Progenitor cell of endocrine pancreas (in vitro differentiated cells): ENCODE measurements around the gene MEX3D. TPM values are rescaled to one million over a fixed set of nuclear protein-coding genes. Genes with fewer than 3 reads are reported as not detected.
"Not testable (repeated sequence)": the region's sequence is repeated elsewhere in the genome, so short reads cannot be mapped to it uniquely, and the experiment has no call there.

ENCODE experiments used
- DNase-seq: peaks from one replicate; pipeline ENCODE4 v3.0.0; 2021; ENCODE audit warnings: low spot score; ENCODE audit not compliant: unreplicated experiment
- H3K27ac Mint-ChIP-seq: 2 replicates; pipeline ENCODE4 v1.8.0; 2021; ENCODE audit warnings: mild to moderate bottlenecking, moderate library complexity, mixed read lengths
- H3K27me3 Mint-ChIP-seq: 2 replicates; pipeline ENCODE4 v1.8.0; 2021; ENCODE audit warnings: mixed read lengths
- H3K36me3 Mint-ChIP-seq: 2 replicates; pipeline ENCODE4 v1.8.0; 2022; ENCODE audit warnings: mixed read lengths; ENCODE audit not compliant: insufficient read depth
- H3K4me1 Mint-ChIP-seq: 2 replicates; pipeline ENCODE4 v1.8.0; 2021; ENCODE audit warnings: low read depth, mixed read lengths
- H3K4me3 Mint-ChIP-seq: 2 replicates; pipeline ENCODE4 v1.8.0; 2021; ENCODE audit warnings: low read depth, mild to moderate bottlenecking, moderate library complexity, mixed read lengths
- H3K9me3 Mint-ChIP-seq: 2 replicates; pipeline ENCODE4 v1.8.0; 2021; ENCODE audit warnings: low read depth, mixed read lengths
- total RNA-seq: library from RNA; stranded (reverse); gene quantifications from 2 replicates; pipeline ENCODE4 v1.2.1, GENCODE V29; 2021
- TF ChIP-seq, protein P1 (sequence below): fragments of 200-600 bp; sonication (generic); IDR thresholded peaks from one replicate; pipeline ENCODE4 v1.5.0; 2021; ENCODE audit warnings: antibody characterized with exemption, mild to moderate bottlenecking; ENCODE audit not compliant: unreplicated experiment

MEX3D gene
- total RNA-seq, 1 donor from 2014 or later, result 124 TPM

DNA sequence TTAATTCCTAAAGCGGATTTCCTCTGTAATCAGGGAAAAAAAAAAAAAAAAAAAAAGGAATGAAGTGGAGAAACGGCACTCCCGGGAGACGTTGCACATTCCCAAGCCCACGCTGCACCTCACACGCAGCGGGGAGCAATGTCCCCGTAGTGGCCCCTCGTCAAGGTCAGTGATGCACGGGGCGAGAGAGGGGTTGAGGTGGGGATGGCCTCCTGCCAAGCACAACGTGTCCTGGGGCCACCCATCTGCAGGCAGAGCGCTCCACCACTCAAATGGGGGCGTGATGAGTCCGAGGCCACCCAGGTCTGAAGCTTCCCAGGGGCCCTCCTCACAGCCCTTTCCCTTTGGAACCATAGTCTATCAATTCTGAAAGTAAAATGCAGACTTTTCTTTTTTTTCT, 29.1 kb downstream of the MEX3D start:
- peaks cover 22% of the 10 kb centered on the region for H3K27me3 Mint-ChIP-seq
- no peak for DNase-seq
- no peak overlapping the region for H3K27ac Mint-ChIP-seq
- H3K4me1 Mint-ChIP-seq, result no peaks in the 10 kb centered on the region
- no peaks in the 10 kb centered on the region for H3K9me3 Mint-ChIP-seq
- H3K4me3 Mint-ChIP-seq, result no peak overlapping the region
- TF ChIP-seq, protein P1, sequence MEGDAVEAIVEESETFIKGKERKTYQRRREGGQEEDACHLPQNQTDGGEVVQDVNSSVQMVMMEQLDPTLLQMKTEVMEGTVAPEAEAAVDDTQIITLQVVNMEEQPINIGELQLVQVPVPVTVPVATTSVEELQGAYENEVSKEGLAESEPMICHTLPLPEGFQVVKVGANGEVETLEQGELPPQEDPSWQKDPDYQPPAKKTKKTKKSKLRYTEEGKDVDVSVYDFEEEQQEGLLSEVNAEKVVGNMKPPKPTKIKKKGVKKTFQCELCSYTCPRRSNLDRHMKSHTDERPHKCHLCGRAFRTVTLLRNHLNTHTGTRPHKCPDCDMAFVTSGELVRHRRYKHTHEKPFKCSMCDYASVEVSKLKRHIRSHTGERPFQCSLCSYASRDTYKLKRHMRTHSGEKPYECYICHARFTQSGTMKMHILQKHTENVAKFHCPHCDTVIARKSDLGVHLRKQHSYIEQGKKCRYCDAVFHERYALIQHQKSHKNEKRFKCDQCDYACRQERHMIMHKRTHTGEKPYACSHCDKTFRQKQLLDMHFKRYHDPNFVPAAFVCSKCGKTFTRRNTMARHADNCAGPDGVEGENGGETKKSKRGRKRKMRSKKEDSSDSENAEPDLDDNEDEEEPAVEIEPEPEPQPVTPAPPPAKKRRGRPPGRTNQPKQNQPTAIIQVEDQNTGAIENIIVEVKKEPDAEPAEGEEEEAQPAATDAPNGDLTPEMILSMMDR, result no peak
- no peaks in the 10 kb centered on the region for H3K36me3 Mint-ChIP-seq

- H3K36me3 Mint-ChIP-seq, H3K9me3 Mint-ChIP-seq, H3K4me1 Mint-ChIP-seq, DNase-seq, H3K27ac Mint-ChIP-seq, H3K4me3 Mint-ChIP-seq, H3K27me3 Mint-ChIP-seq: not testable (repeated sequence)
These were observed 32.4 kb downstream of the MEX3D start for GRCh38 chr19:1535699-1536098.

DNA sequence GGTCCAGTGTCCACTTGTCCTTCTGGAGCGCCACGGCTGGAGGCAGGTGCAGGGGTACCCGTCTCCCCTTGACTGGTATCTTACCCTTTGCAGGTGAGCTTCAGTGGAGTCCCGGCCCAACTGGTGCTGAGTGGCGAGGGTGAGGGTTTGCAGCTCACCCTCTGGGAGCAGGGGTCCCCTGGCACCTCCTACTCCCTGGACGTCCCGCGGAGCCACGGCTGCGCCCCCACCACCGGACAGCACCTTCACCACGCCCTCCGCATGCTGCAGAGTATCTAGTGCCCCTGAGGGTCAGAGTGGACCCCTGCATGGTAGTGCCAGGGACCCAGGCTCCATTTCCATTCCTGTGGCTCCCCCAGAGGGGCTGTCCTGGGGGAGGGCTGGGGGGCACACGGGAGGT, 33.2 kb downstream of the MEX3D start:
- H3K36me3 Mint-ChIP-seq, result no peaks in the 10 kb centered on the region
- H3K27ac Mint-ChIP-seq, result no peak overlapping the region
- H3K27me3 Mint-ChIP-seq, result peaks cover 7% of the 10 kb centered on the region
- TF ChIP-seq, protein P1, result no peak
- no peak for DNase-seq
- H3K4me3 Mint-ChIP-seq, result no peak overlapping the region
- no peaks in the 10 kb centered on the region for H3K9me3 Mint-ChIP-seq
- H3K4me1 Mint-ChIP-seq, result no peaks in the 10 kb centered on the region

DNA sequence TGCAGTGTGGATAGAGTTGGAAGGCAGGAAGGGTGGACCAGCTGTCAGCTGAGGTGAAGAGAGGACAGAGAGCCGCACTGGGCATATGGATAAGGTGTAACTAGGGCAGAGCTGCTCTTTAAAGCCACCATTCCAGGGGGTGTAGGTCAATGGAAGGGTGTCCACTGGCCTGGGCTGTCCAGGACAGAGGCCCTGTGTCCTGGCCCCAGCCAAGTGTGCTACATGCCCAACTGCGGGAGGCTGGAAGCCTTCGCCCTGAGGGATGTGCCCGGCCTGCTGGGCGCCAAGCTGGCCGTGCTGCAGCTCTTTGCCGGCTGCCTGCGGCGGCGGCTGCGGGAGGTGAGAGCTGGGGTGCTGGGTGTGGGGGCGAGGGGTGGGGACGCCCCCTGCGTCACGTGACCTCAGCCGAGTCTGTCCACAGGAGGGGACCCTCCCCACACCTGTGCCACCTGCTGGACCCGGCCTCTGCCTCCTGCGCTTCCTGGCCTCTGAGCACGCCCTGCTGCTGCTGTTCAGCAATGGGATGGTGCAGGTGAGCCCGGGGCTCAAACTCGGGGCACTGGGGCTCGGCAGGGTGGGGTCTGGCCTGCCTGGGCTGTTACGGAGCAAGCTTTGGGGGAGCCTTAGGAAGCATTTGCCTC, 34.5 kb downstream of the MEX3D start:
- H3K4me1 Mint-ChIP-seq, result no peaks in the 10 kb centered on the region
- no peak overlapping the region for H3K27ac Mint-ChIP-seq
- H3K36me3 Mint-ChIP-seq, result no peaks in the 10 kb centered on the region
- DNase-seq, result no peak
- no peaks in the 10 kb centered on the region for H3K9me3 Mint-ChIP-seq
- TF ChIP-seq, protein P1, result no peak
- peaks cover 8% of the 10 kb centered on the region for H3K27me3 Mint-ChIP-seq
- H3K4me3 Mint-ChIP-seq, result no peak overlapping the region

DNA sequence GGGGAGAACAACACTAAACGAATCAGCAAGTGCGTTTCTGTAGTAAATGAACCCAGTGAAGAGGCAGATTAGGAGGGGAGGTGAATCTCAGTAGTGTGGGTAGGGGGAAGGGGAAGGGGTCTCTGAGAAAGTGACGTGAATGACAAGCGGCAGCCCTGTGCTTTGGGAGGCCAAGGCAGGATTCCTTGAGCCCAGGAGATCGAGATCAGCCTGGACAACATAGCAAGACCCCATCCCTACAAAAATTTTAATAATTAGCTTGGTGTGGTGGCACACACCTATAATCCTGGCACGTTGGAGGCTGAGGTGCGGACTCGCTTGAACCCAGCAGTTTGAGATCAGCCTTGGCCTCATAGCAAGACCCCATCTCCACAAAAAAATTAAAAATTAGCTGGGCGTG, 36.1 kb downstream of the MEX3D start:
- H3K4me1 Mint-ChIP-seq, result no peaks in the 10 kb centered on the region
- H3K4me3 Mint-ChIP-seq, result no peak overlapping the region
- H3K27me3 Mint-ChIP-seq, result peaks cover 14% of the 10 kb centered on the region
- H3K36me3 Mint-ChIP-seq, result no peaks in the 10 kb centered on the region
- H3K9me3 Mint-ChIP-seq, result no peaks in the 10 kb centered on the region
- TF ChIP-seq, protein P1, result no peak
- no peak overlapping the region for H3K27ac Mint-ChIP-seq
- DNase-seq, result no peak

GRCh38 chr19:1531587-1531986, 36.5 kb downstream of the MEX3D start:
- Mint-ChIP-seq H3K4me3 (no peak overlapping the region), H3K9me3 (no peaks in the 10 kb centered on the region), H3K36me3 (no peaks in the 10 kb centered on the region), H3K27ac (no peak overlapping the region), H3K4me1 (no peaks in the 10 kb centered on the region), H3K27me3 (peaks cover 16% of the 10 kb centered on the region)
- TF ChIP-seq, protein P1, result no peak
- DNase-seq, result no peak

- DNase-seq, H3K4me3 Mint-ChIP-seq, H3K9me3 Mint-ChIP-seq, H3K36me3 Mint-ChIP-seq, H3K4me1 Mint-ChIP-seq, H3K27ac Mint-ChIP-seq: not testable (repeated sequence)
- peaks cover 24% of the 10 kb centered on the region for H3K27me3 Mint-ChIP-seq
These were observed 37.3 kb downstream of the MEX3D start for GRCh38 chr19:1530856-1531255.
